ENCODE data around the gene ZNF579.

ZNF579 gene

GRCh38 chr19:55622242-55622969 is 41.8 kb upstream of the ZNF579 start:
- H3K79me2 ChIP-seq (ENCODE audit: insufficient read depth, low read length): no peaks in the 10 kb centered on the region
- peaks cover 12% of the 10 kb centered on the region for H3K36me3 ChIP-seq (ENCODE audit: insufficient read depth, low read length)
- ATAC-seq (ENCODE audit: insufficient read depth, low read depth) (no peak), DNase-seq (no peak)
- no peaks in the 10 kb centered on the region for H3K9me3 ChIP-seq (ENCODE audit: insufficient read depth, low read length, severe bottlenecking)
- H3K27ac ChIP-seq (ENCODE audit: low read length): no peak overlapping the region
- H3K4me1 ChIP-seq (ENCODE audit: insufficient read depth, low read length): peaks cover 28% of the 10 kb centered on the region
- no peak overlapping the region for H3K9ac ChIP-seq (ENCODE audit: low read depth, low read length)
- H2AFZ ChIP-seq (ENCODE audit: low read depth, low read length): no peak overlapping the region
- no peaks in the 10 kb centered on the region for H3K27me3 ChIP-seq (ENCODE audit: insufficient read depth, low read length, poor library complexity)
- H3K4me3 ChIP-seq (ENCODE audit: low read depth in 1 of 2, low read length in 2 of 2): no peak overlapping the region
- no peak for TF ChIP-seq CTCF (IDR thresholded peaks at IDR 0.05; ENCODE audit: borderline replicate concordance, extremely low read depth, low read length, poor library complexity, severe bottlenecking)
- no peak for TF ChIP-seq EZH2 (IDR thresholded peaks at IDR 0.05; ENCODE audit: borderline replicate concordance, low read depth, low read length, severe bottlenecking)
- no peak overlapping the region for H3K4me2 ChIP-seq (ENCODE audit: insufficient read depth, low read length)
- H4K20me1 ChIP-seq (ENCODE audit: insufficient read depth, low read length): no peaks in the 10 kb centered on the region

GRCh38 chr19:55621673-55622231 is 41.1 kb upstream of the ZNF579 start:
- ATAC-seq (ENCODE audit: insufficient read depth, low read depth): no peak
- H3K9me3 ChIP-seq (ENCODE audit: insufficient read depth, low read length, severe bottlenecking): no peaks in the 10 kb centered on the region
- DNase-seq: no peak
- no peaks in the 10 kb centered on the region for H3K27me3 ChIP-seq (ENCODE audit: insufficient read depth, low read length, poor library complexity)
- no peak overlapping the region for H3K4me3 ChIP-seq (ENCODE audit: low read depth in 1 of 2, low read length in 2 of 2)
- no peak overlapping the region for H3K27ac ChIP-seq (ENCODE audit: low read length)
- peaks cover 28% of the 10 kb centered on the region for H3K4me1 ChIP-seq (ENCODE audit: insufficient read depth, low read length)
- no peak overlapping the region for H2AFZ ChIP-seq (ENCODE audit: low read depth, low read length)
- no peak for TF ChIP-seq EZH2 (IDR thresholded peaks at IDR 0.05; ENCODE audit: borderline replicate concordance, low read depth, low read length, severe bottlenecking)
- no peak for TF ChIP-seq CTCF (IDR thresholded peaks at IDR 0.05; ENCODE audit: borderline replicate concordance, extremely low read depth, low read length, poor library complexity, severe bottlenecking)
- no peaks in the 10 kb centered on the region for H3K79me2 ChIP-seq (ENCODE audit: insufficient read depth, low read length)
- no peak overlapping the region for H3K4me2 ChIP-seq (ENCODE audit: insufficient read depth, low read length)
- H4K20me1 ChIP-seq (ENCODE audit: insufficient read depth, low read length): no peaks in the 10 kb centered on the region
- peaks cover 17% of the 10 kb centered on the region for H3K36me3 ChIP-seq (ENCODE audit: insufficient read depth, low read length)
- H3K9ac ChIP-seq (ENCODE audit: low read depth, low read length): no peak overlapping the region

GRCh38 chr19:55621205-55621672 is 40.6 kb upstream of the ZNF579 start:
- TF ChIP-seq EZH2 (IDR thresholded peaks at IDR 0.05; ENCODE audit: borderline replicate concordance, low read depth, low read length, severe bottlenecking): no peak
- TF ChIP-seq CTCF (IDR thresholded peaks at IDR 0.05; ENCODE audit: borderline replicate concordance, extremely low read depth, low read length, poor library complexity, severe bottlenecking): no peak
- DNase-seq (no peak), ATAC-seq (ENCODE audit: insufficient read depth, low read depth) (no peak)
- no peaks in the 10 kb centered on the region for H4K20me1 ChIP-seq (ENCODE audit: insufficient read depth, low read length)
- H3K9me3 ChIP-seq (ENCODE audit: insufficient read depth, low read length, severe bottlenecking): no peaks in the 10 kb centered on the region
- no peak overlapping the region for H3K9ac ChIP-seq (ENCODE audit: low read depth, low read length)
- no peaks in the 10 kb centered on the region for H3K79me2 ChIP-seq (ENCODE audit: insufficient read depth, low read length)
- no peak overlapping the region for H3K4me3 ChIP-seq (ENCODE audit: low read depth in 1 of 2, low read length in 2 of 2)
- H3K27ac ChIP-seq (ENCODE audit: low read length): no peak overlapping the region; the same call in 1 of the 2 replicates
- H3K27me3 ChIP-seq (ENCODE audit: insufficient read depth, low read length, poor library complexity): no peaks in the 10 kb centered on the region
- peaks cover 28% of the 10 kb centered on the region for H3K4me1 ChIP-seq (ENCODE audit: insufficient read depth, low read length)
- H2AFZ ChIP-seq (ENCODE audit: low read depth, low read length): no peak overlapping the region
- peaks cover 22% of the 10 kb centered on the region for H3K36me3 ChIP-seq (ENCODE audit: insufficient read depth, low read length)
- H3K4me2 ChIP-seq (ENCODE audit: insufficient read depth, low read length): no peak overlapping the region

Data from DND-41 (cell line).